ENCODE measurements around the gene BEAN1.

- TF ChIP-seq EZH2 (IDR thresholded peaks at IDR 0.05; ENCODE audit: low read depth) (no peak), CTCF (conservative IDR thresholded peaks at IDR 0.05) (peak; percentile 93)
Observed at GRCh38 chr16:66483689-66484452, 56.8 kb downstream of the BEAN1 start.

All from PC-9 (cell line).